IgD-negative memory B cell (primary cell): Measurements from ENCODE around the gene SND1. TPM values are rescaled to one million over a fixed set of nuclear protein-coding genes. Genes with fewer than 3 reads are reported as not detected.

ENCODE experiments used
- H3K27ac Mint-ChIP-seq, 3 donors: one replicate each; pipeline ENCODE4 v1.8.0; 2020 to 2022; ENCODE audit warnings: mild to moderate bottlenecking in 3 of 3, mixed read lengths in 3 of 3, moderate library complexity in 1 of 3
- H3K27me3 Mint-ChIP-seq: one replicate; pipeline ENCODE4 v1.8.0; 2021; ENCODE audit warnings: mixed read lengths
- H3K36me3 Mint-ChIP-seq: one replicate; pipeline ENCODE4 v1.8.0; 2020; ENCODE audit warnings: mild to moderate bottlenecking, mixed read lengths
- H3K4me1 Mint-ChIP-seq, 3 donors: one replicate each; pipeline ENCODE4 v1.8.0; 2020 to 2022; ENCODE audit warnings: mixed read lengths in 3 of 3, mild to moderate bottlenecking in 1 of 3
- H3K4me3 Mint-ChIP-seq, 4 donors: one replicate each; pipeline ENCODE4 v1.8.0; 2020 to 2022; ENCODE audit warnings: mild to moderate bottlenecking in 4 of 4, mixed read lengths in 4 of 4, moderate library complexity in 3 of 4
- H3K9me3 Mint-ChIP-seq, 3 donors: one replicate each; pipeline ENCODE4 v1.8.0; 2020 to 2021; ENCODE audit warnings: mixed read lengths in 3 of 3, mild to moderate bottlenecking in 1 of 3
- polyA plus RNA-seq: library from polyadenylated mRNA; unstranded; fragments of 300-500 nt; fragmentation: Illumina TruSeq; gene quantifications from one replicate; pipeline ENCODE4 v1.2.3, GENCODE V29; 2021

SND1 gene
- polyA plus RNA-seq, 1 donor from 2014 or later: 138 TPM

GRCh38 chr7:127979113-127979727 is 327.2 kb downstream of the SND1 start:
- Mint-ChIP-seq H3K27ac (no peak overlapping the region), H3K9me3 (peaks cover 13 to 20% (median 13%) of the 10 kb centered on the region in 3 donors), H3K36me3 (peaks cover 32% of the 10 kb centered on the region), H3K4me1 (peaks cover 9 to 19% (median 14%) of the 10 kb centered on the region in 3 donors), H3K4me3 (peak overlapping the region in 1 of 4 donors; percentile 29), H3K27me3 (no peaks in the 10 kb centered on the region)

GRCh38 chr7:127979728-127980126 is 327.7 kb downstream of the SND1 start:
- peaks cover 32% of the 10 kb centered on the region for H3K36me3 Mint-ChIP-seq
- H3K27me3 Mint-ChIP-seq: no peaks in the 10 kb centered on the region
- no peak overlapping the region for H3K4me3 Mint-ChIP-seq
- peaks cover 9 to 19% (median 15%) of the 10 kb centered on the region in 3 donors for H3K4me1 Mint-ChIP-seq
- H3K27ac Mint-ChIP-seq: no peak overlapping the region
- peaks cover 13 to 20% (median 13%) of the 10 kb centered on the region in 3 donors for H3K9me3 Mint-ChIP-seq

- H3K4me1 Mint-ChIP-seq: peaks cover 9 to 14% (median 13%) of the 10 kb centered on the region in 3 donors
- no peaks in the 10 kb centered on the region for H3K27me3 Mint-ChIP-seq
- H3K4me3 Mint-ChIP-seq: no peak overlapping the region
- H3K36me3 Mint-ChIP-seq: peaks cover 27% of the 10 kb centered on the region
- no peak overlapping the region for H3K27ac Mint-ChIP-seq
- peaks cover 13 to 20% (median 13%) of the 10 kb centered on the region in 3 donors for H3K9me3 Mint-ChIP-seq
Observed at GRCh38 chr7:127980901-127981300, 328.9 kb downstream of the SND1 start.

- H3K4me3 Mint-ChIP-seq: no peak overlapping the region
- peaks cover 9 to 14% (median 14%) of the 10 kb centered on the region in 3 donors for H3K4me1 Mint-ChIP-seq
- H3K27me3 Mint-ChIP-seq: no peaks in the 10 kb centered on the region
- peaks cover 13 to 20% (median 13%) of the 10 kb centered on the region in 3 donors for H3K9me3 Mint-ChIP-seq
- H3K27ac Mint-ChIP-seq: no peak overlapping the region
- H3K36me3 Mint-ChIP-seq: peaks cover 20% of the 10 kb centered on the region
Observed at GRCh38 chr7:127981965-127982364, 330.0 kb downstream of the SND1 start.

DNA sequence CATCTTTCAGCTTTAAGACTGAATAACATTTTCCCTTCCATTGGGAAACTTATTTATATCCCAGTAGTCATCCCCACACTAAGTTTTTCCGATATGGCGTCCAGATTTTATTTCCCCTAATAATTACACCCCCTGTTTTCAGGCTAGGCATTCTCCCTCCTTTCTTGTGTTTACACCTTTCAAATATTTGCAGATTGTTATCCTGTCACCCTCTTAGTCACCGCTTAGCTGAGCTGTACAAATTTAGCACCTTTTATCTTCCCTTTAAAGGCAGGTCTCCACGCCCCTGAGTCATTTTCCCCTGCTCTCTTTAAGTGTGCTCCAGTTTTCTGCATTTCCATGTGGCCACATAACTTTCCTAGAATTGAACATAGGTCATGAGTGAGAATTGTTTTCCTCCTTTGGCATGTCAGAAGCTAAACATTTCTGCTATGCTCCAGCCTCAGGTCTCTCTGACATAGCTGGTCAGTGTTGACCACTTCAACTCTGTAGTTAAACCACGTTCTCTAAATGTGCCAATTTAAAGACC is 331.9 kb downstream of the SND1 start:
- Mint-ChIP-seq H3K4me1 (peaks cover 9 to 14% (median 14%) of the 10 kb centered on the region in 3 donors), H3K9me3 (peaks cover 3 to 6% (median 3%) of the 10 kb centered on the region in 3 donors)

GRCh38 chr7:127986581-127987521 is 334.9 kb downstream of the SND1 start:
- Mint-ChIP-seq H3K4me1 (peaks cover 6 to 10% (median 8%) of the 10 kb centered on the region in 3 donors), H3K9me3 (no peaks in the 10 kb centered on the region), H3K27me3 (no peaks in the 10 kb centered on the region), H3K4me3 (no peak overlapping the region), H3K27ac (no peak overlapping the region), H3K36me3 (peaks cover 4% of the 10 kb centered on the region)

More for the DNA sequence above, 331.9 kb downstream of the SND1 start:
- Mint-ChIP-seq H3K27ac (peak overlapping the region in 1 of 3 donors; percentile 55), H3K27me3 (no peaks in the 10 kb centered on the region), H3K36me3 (peaks cover 8% of the 10 kb centered on the region), H3K4me3 (no peak overlapping the region)

DNA sequence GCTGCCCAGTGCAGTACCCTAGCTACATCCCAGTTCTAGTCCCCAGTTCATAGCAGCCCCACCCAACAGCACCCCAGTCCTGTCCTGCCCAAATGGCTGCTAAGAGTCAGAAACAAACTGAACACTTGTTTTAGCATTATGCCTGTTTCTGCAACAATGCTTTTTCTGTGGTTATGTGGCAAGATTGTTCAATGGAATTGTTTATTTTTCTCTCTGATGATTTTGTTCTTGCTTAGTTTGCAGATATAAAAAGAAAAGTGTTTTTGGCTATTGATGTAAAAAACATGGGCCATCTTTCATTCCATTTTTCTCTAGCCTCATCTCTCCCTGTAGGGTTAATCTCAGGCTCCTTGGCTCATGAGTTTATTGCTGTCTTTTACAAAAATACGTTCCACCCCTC is 336.8 kb downstream of the SND1 start:
- Mint-ChIP-seq H3K36me3 (peaks cover 5% of the 10 kb centered on the region), H3K9me3 (no peaks in the 10 kb centered on the region), H3K4me3 (no peak overlapping the region), H3K27ac (no peak overlapping the region), H3K4me1 (peaks cover 0 to 7% (median 2%) of the 10 kb centered on the region in 3 donors), H3K27me3 (no peaks in the 10 kb centered on the region)

- H3K27me3 Mint-ChIP-seq: no peaks in the 10 kb centered on the region
- H3K27ac Mint-ChIP-seq: no peak overlapping the region
- no peaks in the 10 kb centered on the region for H3K9me3 Mint-ChIP-seq
- H3K4me3 Mint-ChIP-seq: no peak overlapping the region
- H3K4me1 Mint-ChIP-seq: peaks cover 0 to 5% (median 2%) of the 10 kb centered on the region in 3 donors
- peaks cover 6% of the 10 kb centered on the region for H3K36me3 Mint-ChIP-seq
Observed at GRCh38 chr7:127993317-127993716, 341.3 kb downstream of the SND1 start.

GRCh38 chr7:127993987-127994386 is 342.0 kb downstream of the SND1 start:
- Mint-ChIP-seq H3K36me3 (peaks cover 6% of the 10 kb centered on the region), H3K9me3 (no peaks in the 10 kb centered on the region), H3K27ac (peak overlapping the region in 1 of 3 donors; percentile 18), H3K4me1 (peaks cover 2 to 8% (median 5%) of the 10 kb centered on the region in 3 donors), H3K4me3 (no peak overlapping the region), H3K27me3 (no peaks in the 10 kb centered on the region)

DNA sequence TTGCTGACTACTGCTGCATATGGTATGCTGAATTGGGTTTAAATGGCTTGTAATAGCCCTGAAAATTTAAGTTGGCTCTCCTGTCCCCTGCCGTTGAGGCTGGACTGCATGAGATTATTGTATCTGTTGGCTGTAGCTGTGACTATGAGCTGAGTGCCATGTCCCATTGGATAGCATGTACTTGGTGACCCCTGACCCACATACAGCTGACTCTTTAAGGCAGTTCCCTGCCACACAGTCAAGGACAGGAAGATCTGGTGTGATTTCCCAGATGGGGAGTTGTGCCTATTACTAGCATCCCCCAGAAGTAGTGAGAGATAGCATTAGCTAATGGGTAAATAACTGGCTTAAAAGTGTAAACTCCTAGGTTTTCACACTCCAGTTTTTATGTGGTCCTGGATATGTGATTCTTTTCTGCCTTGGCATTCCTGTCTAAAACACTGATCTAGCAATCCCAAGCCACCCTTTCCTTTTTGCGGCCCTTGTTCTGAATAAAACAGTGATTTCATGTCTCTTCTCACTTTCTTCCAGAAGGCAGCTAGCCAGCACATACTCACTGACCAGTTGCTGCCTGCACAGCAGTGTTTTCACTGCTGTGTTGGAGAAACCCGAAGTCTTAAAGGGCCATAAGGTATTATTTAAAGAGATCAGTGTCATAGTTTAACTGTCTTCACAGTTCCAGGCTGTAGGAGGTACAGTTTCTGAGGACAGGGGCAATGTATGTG is 343.3 kb downstream of the SND1 start:
- Mint-ChIP-seq H3K27ac (peak overlapping the region in 1 of 3 donors; percentile 21), H3K4me3 (no peak overlapping the region), H3K4me1 (peaks cover 7 to 18% (median 11%) of the 10 kb centered on the region in 3 donors), H3K36me3 (peaks cover 6% of the 10 kb centered on the region), H3K27me3 (no peaks in the 10 kb centered on the region), H3K9me3 (no peaks in the 10 kb centered on the region)

DNA sequence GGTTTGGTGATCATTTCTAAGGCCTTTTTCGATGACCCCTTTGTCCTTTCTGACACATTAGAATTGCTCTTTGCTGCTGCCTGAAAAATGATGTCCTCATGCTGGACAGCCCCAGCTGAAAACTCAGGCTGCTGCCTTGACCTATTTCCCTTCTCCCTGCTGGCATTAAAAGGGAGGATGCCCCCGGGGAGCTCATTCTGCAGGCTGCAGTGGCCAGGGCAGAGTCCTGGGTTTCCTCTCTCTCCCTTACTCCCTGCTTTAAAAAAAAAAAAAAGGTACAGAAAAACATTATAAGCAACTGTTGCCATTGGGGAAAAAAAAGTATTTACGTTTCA is 343.9 kb downstream of the SND1 start:
- peaks cover 6% of the 10 kb centered on the region for H3K36me3 Mint-ChIP-seq
- no peak overlapping the region for H3K4me3 Mint-ChIP-seq
- peaks cover 9 to 21% (median 16%) of the 10 kb centered on the region in 3 donors for H3K4me1 Mint-ChIP-seq
- peak overlapping the region in 1 of 3 donors; percentile 88 for H3K27ac Mint-ChIP-seq
- H3K9me3 Mint-ChIP-seq: no peaks in the 10 kb centered on the region
- no peaks in the 10 kb centered on the region for H3K27me3 Mint-ChIP-seq

- peaks cover 15 to 27% (median 22%) of the 10 kb centered on the region in 3 donors for H3K4me1 Mint-ChIP-seq
- peaks cover 6% of the 10 kb centered on the region for H3K36me3 Mint-ChIP-seq
- peak overlapping the region in 1 of 3 donors; percentile 88 for H3K27ac Mint-ChIP-seq
- no peak overlapping the region for H3K4me3 Mint-ChIP-seq
- H3K9me3 Mint-ChIP-seq: no peaks in the 10 kb centered on the region
- H3K27me3 Mint-ChIP-seq: no peaks in the 10 kb centered on the region
Observed at GRCh38 chr7:127996253-127997071, 344.5 kb downstream of the SND1 start.

DNA sequence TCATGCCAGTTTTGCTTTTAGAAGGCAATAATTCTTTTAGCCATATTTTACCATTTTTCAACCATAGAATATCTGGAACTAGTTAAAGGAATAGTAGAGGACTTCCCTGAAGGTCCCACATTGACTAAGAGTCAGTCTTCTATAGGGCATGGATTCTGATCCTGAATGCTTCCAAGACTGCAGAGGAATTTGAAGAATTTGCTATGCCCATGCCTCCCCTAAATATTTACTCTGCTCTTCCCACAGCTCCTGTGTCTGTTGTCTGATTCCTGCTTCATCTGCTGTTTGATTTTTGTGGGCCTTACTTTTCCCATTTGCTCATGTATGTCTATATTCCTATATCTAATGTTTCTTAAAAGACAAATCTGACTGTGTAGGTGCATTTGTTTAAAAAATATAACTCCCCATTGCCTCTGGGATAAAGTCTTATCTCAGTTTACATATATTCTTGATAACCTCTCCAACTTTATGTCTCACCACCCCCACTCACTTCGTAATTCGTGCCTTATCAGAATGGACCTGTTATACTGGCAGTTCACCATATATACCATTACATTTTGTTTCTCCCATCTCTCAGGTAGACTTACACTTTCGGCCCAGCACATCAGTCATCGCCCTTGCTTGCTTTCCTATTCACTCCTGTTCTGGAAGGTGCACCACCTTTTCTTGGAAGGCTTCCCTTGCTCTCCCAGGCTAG is 345.4 kb downstream of the SND1 start:
- no peaks in the 10 kb centered on the region for H3K9me3 Mint-ChIP-seq
- peaks cover 6% of the 10 kb centered on the region for H3K36me3 Mint-ChIP-seq
- H3K27ac Mint-ChIP-seq: no peak overlapping the region
- H3K4me3 Mint-ChIP-seq: no peak overlapping the region
- H3K27me3 Mint-ChIP-seq: no peaks in the 10 kb centered on the region
- H3K4me1 Mint-ChIP-seq: peaks cover 20 to 30% (median 25%) of the 10 kb centered on the region in 3 donors
